NK-92 (cell line): ENCODE measurements around the gene FGD3.
"Not testable (repeated sequence)": the region's sequence is repeated elsewhere in the genome, so short reads cannot be mapped to it uniquely, and the experiment has no call there.

Experiments used
- DNase-seq: peaks from one replicate; lab custom pipeline; 2025; ENCODE audit not compliant: unreplicated experiment; lab: John Stamatoyannopoulos, UW

The FGD3 gene, protein sequence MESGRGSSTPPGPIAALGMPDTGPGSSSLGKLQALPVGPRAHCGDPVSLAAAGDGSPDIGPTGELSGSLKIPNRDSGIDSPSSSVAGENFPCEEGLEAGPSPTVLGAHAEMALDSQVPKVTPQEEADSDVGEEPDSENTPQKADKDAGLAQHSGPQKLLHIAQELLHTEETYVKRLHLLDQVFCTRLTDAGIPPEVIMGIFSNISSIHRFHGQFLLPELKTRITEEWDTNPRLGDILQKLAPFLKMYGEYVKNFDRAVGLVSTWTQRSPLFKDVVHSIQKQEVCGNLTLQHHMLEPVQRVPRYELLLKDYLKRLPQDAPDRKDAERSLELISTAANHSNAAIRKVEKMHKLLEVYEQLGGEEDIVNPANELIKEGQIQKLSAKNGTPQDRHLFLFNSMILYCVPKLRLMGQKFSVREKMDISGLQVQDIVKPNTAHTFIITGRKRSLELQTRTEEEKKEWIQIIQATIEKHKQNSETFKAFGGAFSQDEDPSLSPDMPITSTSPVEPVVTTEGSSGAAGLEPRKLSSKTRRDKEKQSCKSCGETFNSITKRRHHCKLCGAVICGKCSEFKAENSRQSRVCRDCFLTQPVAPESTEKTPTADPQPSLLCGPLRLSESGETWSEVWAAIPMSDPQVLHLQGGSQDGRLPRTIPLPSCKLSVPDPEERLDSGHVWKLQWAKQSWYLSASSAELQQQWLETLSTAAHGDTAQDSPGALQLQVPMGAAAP

DNA sequence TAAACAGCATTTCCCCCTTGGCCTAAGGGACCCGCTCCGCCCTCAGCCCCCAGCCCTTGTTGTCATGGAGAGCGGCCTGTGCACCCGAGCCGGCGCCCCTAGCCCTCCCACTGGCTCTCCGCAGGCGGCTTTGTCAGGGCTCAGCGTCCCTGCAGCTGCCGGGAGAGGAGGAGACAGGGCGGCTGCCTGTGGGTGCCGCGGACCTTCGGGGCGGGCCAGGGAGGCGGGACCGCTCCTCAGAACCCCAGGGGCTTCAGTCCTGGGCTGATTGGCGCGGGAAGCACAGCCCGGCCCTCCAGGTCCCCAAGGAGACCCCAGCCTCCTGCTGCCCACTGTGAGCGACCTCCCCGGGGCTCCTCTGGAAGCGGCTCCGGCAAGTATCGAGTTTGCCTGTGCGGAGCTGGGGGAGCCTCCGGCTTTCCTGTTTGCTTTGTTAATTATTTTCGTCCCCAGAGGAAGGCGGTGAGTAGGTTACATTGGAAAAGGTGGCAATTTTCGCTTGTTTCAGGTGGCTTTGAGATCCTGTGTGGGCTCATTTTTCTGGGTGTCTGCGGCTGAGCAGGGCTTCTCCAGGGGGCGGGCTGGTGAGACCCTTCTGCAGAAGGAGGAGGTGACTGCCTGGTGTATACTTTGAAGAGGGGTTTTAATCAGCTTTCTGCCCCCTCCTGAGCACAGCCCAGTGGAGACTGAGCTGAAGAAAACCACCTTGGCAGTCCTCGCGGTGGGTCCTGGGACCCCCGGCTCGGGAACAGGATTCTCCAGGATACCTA lies at the start of gene FGD3:
FGD3 (plus strand) TSS at position 256 of the 770 bp plus-strand sequence. CDS start 28,734 bp downstream, outside the sequence.
- DNase-seq, result no peak

DNA sequence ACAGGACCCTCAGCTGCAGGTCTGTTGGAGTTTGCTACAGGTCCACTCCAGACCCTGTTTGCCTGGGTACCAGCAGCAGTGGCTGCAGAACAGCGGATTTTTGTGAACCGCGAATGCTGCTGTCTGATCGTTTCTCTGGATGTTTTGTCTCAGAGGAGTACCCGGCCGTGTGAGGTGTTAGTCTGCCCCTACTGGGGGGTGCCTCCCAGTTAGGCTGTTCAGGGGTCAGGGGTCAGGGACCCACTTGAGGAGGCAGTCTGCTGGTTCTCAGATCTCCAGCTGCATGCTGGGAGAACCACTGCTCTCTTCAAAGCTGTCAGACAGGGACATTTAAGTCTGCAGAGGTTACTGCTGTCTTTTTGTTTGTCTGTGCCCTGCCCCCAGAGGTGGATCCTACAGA lies 42.2 kb upstream of the FGD3 start:
- DNase-seq, result not testable (repeated sequence)

DNA sequence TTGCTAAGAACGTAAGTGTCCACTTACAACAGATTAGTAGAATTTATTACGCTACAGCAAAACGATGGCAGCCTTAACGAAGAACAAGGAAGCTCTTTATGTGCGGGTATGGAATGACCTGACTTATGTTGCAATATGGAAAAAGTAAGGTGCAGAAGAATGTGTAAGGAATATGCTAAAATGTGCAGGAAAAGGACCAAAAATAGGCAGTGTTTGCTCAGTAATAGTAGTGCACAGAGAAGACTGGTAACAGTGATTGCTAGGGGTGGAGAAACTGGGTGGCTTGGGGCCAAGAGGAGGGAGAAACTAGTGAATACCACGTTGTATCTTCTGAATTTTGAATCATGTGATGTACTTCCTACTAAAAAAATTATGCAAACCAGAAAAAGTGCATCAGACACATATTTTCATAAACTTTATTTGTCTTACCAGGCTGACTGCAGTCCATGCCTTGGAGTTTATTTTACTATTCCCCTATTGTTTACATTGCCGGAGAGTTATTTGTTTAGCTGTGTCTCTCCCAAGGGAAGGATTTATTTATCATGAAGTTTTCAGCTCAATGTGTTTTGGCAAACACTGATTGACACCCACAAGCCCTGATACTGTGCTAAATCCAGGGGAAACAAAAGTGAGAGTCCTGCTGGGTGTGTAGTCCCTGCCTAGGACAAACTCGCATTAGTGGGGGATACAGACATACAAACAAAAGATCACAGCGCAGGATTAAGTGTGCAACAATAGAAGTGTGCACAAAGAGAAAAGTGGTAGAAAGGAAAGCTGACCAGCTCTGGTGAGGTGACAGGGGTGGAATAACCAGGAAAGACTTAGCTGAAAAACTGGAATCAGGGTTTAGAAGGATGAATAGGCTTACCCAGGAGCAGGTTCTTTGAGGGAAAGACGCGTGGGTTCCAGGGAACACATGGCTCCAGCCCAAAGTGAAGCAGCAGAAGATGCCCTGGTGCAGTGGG lies 35.5 kb upstream of the FGD3 start:
- no peak for DNase-seq

DNA sequence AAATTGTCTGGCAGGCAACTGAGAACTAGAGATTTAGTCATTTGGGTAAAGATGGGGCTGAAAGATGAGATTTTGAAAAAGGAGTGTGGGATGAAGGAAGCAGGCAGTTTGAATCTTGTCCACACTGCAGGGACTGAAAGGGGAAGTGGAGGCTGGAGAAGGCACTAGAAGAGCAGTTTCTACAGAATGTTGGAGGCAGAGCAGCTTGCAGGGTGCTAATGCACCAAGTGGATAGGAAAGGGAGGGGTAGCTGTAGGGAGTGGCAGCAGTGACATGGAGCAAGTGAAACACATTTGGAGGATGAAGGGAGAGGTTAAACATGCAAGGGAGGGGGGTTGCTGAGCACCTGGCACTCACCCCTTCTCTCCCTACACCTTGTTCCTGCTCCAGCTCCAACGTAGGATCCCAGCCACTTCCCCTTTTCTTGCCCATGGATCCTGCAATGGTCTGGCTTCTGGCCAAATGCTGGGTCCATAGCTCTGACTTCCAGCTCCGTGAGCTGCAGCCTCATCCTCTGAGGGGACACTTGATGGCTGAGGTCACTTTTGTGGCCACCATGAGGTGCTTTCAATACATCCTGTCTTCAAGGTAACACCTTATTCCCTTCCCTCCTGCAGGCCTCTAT lies 30.0 kb upstream of the FGD3 start:
- DNase-seq, result no peak

DNA sequence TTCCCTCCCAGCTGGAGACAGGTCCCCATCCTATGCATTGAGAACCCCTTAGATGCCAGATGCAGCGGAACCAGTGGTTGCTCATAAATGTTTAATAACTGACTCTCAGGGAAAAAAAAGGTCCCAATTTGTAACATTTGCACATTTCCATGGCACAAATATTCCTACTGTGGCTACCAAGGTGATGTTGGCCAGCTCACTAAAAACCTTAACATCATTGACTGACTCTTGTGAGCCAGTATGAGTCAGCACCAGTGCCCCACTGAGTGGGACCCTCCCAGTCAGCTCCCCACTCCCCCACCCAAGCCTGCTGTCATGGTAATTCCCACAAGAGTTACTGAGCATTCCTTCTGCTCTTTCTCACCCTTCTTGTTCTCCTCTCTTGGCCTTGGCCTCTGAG lies 26.9 kb upstream of the FGD3 start:
- DNase-seq, result no peak

DNA sequence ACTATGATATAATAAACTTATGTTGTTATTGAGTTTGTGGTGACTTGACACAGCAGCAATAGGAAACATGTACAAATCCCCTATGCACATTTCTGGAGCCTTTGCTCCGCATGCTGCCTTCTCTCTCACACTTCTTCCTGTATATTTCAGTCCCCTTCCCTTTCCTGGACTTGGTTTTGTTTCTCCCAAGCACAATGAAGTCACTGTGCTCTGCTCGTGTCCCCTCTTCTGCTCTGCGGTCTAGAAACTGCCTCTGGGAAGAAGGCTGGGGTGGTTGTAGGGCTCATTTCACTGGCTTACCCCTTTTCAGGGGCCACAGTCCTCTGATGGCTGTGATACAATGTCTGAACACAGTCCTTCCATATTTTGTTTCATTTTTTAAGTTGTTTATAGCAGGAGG lies 15.7 kb upstream of the FGD3 start:
- no peak for DNase-seq

DNA sequence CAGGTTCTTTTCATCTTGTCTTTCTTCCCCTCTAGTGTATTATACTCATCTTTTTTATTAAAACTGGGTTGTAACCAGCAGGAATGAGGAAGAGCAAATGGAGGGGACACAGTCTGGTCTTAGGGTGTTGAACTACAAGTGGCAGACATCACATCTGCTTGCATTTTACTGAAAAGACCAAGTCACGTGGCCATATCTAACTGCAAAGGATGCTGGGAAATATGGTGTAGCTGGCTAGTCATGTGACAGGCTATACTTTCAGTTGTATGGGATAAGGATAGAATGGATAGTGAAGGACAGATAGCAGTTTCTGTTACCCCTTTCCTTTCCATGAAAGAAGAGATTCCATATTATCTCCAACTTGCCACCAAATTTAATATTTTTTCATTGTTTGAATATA lies 13.0 kb upstream of the FGD3 start:
- no peak for DNase-seq

DNA sequence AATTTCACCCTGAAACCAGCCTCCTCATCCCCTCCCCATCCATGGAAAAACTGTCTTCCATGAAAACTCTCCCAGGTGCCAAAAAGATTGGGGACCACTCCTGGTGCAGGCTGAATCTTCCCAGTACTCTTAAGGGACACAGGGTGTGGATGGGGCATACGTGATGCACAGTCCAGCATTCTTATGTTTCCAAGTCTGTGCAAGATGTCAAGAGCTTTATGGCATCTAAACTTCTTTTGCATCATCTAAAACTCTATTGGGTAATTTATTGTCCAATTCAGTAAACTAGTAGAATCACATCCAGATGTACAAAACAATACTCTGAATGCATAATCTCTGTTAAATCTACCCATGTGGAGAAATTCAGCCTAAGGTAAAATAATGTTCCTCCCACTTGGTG lies 9.3 kb upstream of the FGD3 start:
- DNase-seq, result no peak

DNA sequence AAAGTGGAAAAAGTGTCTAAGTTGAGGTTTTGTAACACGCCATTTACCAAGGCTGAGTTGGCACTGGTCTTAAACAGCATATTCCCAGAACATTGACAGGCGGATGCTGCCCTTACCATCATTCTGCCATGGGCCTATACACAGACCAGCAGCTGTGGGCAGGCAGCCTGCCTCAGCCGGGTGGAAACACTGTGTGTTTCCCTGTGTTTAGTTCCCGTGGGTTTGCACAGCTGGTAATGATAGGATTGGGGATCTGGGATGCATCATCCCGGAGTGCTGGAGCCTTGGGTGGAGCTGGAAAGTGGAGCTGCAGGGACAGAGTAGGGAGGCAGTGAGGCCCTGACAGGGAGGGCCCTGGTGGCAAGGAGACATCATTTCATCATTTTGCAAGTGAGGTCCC lies 5.5 kb upstream of the FGD3 start:
- no peak for DNase-seq

DNA sequence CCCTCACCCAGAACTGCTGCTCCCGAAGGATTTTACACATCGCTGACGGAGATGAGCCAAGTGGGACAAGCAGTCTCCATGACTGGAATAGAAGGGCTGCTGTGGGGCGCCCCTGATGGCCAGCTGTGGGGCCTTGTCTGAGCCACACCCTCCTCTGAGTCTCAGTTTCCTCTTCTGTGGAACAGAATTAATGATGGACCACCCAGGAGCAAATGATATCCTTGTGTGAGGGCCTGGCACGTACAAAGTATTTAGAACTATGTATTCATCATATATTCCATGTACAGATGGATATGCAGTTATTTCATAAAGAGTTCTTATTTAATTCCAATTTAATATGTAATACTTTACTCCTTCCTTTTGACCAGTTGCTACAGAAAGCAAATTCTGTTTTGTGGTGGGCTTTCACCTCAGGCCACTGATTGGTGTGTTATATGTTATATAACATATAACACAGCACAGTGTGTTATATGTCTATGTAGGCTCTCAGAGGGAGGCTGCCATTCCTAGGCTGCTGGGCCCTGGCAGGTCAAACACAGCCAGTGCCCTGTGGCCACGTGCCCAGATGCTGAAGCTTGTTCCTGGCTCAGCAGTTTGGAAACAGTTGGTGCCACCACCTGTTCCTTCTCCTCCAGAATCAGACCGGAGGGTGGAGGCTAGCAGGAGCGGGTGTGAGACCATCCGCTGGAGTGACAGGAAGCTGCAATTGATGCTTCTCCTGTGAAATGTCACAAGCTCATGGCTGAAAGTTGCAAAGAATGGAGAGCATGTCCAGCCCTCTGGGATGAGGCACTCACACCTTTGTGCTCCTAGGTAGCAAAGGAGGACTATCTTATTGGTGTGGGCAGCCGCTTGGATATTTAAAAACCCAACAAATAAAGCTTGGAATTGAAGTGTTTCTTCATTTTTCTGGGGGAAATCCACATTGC lies 4.4 kb upstream of the FGD3 start:
- DNase-seq, result no peak

DNA sequence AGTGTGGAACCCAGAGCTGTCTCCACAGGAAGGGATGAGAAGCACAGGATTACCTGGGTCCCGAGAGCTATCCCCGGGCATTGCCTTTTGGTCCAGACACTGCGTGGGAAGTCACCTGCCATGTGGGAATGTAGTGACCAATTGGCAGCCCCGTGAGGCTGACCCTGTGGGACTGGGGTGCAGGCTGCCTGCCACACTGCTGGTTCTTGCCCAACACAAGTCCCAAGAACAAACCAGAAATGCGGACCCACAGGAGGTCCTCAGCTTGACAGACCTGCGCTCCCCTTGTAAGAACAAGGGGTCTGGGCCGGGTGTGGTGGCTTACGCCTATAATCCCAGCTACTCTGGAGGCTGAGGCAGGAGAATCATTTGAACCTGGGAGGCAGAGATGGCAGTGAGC lies 2.4 kb upstream of the FGD3 start:
- no peak for DNase-seq

DNA sequence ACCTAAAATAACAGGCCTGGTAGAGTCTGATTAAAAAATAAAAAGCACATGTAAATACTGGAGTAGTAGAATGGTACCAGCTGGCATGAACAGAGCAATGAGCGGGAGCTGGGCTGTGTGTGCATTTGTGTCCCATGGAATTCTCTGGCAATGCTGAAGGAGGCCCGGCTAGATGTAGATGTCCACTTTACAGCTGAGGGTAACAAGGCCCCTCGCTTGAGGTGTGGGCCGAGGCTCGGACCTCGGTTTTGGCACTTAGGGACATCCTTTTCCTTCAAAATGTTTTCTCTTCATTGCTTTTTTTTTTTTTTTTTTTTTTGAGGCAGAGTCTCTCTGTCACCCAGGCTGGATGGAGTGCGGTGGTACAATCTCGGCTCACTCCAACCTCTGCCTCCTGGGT lies 1.5 kb upstream of the FGD3 start:
- no peak for DNase-seq

DNA sequence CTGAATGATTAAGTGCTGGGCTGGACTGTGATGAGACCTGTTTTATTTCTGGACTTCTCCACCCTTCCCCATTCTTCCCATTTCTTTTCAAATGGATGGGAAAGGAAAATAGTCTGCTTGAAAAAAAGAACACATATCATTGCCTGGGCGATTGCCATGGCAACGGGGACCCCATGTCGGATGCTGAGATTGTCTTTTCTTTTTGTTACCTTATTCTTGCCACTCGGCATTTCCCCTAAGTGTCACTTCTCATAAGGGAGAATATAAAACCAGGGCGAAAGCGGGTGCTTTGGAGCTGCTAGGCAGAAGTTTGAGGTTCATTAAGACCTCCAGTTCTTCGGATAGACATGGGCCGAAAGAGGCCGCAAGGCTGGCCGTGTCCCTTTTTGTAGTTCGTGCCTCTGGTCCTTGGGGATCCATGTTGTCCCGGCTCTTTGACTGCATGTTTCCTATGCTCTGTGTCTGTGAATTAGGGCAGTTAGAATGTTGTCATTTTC lies 763 bp downstream of the FGD3 start:
- no peak for DNase-seq

DNA sequence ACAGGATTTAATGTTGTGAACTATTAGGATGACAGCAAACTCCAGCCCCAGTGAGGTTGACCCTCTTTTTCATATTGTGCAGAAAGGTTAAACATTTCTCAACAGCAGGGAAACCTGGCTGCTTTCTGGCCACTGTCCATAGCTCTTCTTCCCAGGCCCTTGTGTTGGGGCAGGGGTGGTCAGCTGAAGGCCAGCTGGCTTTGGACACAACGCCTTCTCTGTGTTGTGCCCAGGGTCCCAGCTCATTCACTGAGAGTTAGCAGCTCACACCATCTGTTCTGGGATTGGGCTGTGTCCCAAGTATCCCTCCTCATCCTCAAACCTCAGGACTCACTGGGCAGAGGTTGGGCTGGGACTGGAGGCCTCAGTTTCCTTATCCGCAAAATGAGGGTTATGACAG lies 1.3 kb downstream of the FGD3 start:
- DNase-seq, result no peak

DNA sequence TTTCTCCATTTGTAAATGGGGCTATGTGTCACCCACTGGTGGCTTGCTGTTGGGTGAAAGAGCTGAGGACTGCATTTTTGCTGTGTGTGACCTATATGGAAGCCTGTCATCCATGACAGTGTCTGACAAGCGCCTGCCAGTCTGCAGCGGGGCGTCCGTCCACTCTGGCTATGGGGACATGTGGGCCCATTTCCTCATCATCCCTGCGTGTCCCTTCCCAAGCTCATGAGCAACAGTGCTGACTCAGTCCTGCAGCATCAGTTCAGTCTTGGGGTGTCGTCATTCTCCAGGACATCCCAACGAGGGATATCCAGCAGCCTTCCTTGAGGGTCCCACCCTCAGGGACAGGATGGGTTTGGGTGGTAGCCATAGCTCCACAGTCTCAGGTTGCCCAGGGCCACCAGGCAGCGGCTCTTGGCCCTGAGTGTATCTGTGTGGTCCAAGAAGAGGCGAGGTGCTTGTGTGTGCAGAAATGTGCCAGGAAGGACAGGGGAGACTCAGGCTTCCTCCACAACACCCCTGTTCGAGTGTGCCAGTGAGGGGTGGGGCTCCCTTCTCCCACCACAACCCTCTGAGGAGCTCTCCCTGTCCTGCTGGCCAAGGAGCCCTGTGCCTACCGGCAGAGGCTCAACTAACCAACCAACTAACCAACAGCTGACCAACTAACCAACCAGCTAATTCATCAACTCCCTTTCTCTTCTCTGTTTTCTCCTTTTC lies 2.1 kb downstream of the FGD3 start:
- no peak for DNase-seq

DNA sequence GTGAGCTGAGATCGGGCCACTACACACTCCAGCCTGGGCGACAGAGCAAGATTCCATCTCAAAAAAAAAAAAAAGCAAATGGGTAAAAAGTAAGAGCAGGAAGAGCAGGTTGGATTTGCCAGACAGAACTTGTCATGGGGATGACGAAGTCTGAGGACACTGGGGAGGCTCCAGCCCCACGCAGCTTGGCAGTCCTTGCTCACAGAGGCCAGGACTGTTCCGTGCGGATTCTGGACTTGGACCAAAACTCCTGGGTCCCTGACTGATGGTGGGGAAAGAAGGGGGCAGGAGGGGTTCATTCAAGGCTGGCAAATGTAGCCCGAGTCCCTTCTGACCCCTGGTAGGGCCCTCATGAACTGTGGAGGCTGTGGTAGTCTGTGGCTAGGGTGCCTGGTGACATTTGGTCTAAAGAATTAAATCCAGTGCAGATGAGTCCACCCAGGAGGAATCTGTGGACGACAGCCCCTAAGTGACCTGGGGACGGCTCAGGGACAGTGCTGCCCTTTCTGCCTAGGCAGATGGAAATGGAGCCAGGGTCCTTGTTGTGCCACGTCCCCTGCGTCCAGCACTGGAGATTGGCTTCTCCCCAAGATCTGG lies 3.1 kb downstream of the FGD3 start:
- DNase-seq, result no peak

DNA sequence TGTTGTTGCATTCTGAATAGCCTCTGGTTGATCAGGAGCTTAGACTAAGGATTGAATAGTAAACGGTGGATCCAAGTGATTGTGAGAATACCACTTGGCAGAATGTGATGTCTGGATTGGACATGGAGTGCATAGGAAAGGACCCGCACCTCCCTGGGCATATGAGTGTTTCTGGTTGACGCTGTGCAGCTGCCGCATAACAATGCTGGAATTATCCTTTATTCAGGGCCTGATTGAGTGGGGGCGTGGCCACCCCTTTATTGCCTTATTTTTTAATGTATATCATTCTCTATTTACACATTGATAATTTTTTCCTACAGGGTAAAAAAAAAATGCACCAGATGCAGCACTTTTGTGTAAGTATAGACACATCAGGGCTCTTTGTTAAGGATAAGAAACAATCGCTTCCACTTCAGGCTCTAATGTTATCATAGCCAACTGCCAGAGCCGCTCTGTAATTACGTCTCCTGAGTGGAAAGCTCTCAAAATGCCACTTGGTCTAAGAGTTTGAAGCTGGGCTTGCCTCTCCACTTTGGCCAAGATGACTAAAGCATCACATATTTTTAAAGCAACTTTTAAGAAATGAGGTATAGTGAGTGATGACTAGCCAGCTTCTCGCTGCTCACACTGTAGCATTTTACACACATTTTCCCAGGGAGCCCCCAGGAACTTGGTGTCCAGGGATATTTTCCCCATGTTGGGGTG lies 5.7 kb downstream of the FGD3 start:
- DNase-seq, result no peak
